Measurements from ENCODE around the gene MYBPC2.
A peak's percentile ranks its signal among the peaks of the same experiment; 100 is the strongest.

Gene MYBPC2

DNA sequence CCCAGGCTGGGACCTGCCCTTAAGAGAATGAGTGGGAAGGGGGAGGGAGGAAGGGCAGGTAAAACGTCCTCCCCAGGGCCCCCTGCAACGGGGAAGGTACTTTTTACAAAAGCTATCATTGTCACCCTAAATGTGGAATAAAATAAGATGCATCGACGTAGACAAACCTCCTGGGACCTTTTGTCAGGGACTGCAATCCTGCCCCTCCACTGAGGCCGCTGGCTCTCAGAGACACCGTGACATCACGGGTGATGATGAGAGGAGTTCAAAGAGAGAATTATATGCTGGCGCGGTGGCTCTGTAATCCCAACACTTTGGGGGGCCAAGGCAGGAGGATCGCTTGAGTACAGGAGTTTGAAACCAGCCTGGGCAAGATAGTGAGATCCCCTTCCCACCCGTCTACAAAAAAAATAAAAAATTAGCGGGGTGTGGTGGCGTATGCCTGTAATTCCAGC, 1.8 kb upstream of the MYBPC2 start:
- DNase-seq (ENCODE audit: low spot score) = no peak
- H3K27ac ChIP-seq = no peak overlapping the region
- peak overlapping the region; percentile 73 for H3K4me3 ChIP-seq
- TF ChIP-seq CTCF (IDR thresholded peaks at IDR 0.05) = no peak

DNA sequence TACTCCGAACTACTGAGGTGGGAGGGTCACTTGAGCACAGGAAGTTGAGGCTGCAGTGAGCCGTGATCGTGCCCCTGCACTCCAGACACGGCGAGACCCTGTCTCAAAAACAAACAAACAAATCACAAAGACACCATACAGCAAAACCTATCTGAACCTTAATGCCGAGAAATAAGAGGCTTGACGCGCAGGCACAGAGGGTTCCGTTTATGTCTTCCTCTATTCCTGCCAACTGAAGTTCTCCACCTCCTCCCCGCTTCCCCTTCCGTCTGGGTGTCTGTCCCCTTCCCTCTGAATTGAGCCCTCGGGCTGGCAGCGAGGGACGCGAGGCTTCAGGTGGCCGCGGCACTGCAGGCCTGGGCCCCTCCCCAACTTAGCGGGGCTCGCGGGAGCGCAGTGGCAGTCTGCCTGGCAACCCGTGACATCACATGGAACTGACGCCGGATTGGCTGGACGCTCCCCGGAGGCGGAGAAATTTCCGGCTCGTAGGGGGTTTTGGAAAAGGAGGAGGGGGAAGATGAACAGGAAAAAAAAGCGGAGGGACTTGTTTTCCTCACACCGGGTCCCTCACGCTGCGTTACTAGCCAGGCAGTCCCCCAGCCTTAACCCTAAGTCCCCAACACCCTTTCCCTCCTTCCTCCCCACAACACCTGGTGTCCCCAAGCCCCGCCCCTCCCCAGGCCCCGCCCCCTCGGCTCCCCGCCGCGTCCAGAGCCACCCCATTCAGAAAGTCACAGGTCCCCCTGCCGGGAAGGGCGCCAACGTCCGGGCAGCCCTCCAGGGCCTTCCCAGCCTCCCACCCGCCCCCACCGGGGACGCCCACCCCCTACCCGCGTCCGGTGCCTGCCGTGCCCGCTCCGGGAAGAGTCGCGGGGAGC, 1.1 kb upstream of the MYBPC2 start:
- peak overlapping the region; percentile 10 to 64 for H3K27ac ChIP-seq

GRCh38 chr19:50433201-50434180, 799 bp downstream of the MYBPC2 start:
- no peak for DNase-seq (ENCODE audit: low spot score)
- Histone ChIP-seq H3K4me3 (no peak overlapping the region), H3K27ac (no peak overlapping the region)
- TF ChIP-seq CTCF (IDR thresholded peaks at IDR 0.05) = no peak

More for the DNA sequence above, 1.1 kb upstream of the MYBPC2 start:
- peak overlapping the region; percentile 73 for H3K4me3 ChIP-seq
- TF ChIP-seq CTCF (IDR thresholded peaks at IDR 0.05) = no peak
- DNase-seq (ENCODE audit: low spot score) = peak; percentile 86

GRCh38 chr19:50434525-50434924, 1.8 kb downstream of the MYBPC2 start:
- no peak for DNase-seq (ENCODE audit: low spot score)
- no peak overlapping the region for H3K27ac ChIP-seq
- no peak overlapping the region for H3K4me3 ChIP-seq
- TF ChIP-seq CTCF (IDR thresholded peaks at IDR 0.05) = no peak

DNA sequence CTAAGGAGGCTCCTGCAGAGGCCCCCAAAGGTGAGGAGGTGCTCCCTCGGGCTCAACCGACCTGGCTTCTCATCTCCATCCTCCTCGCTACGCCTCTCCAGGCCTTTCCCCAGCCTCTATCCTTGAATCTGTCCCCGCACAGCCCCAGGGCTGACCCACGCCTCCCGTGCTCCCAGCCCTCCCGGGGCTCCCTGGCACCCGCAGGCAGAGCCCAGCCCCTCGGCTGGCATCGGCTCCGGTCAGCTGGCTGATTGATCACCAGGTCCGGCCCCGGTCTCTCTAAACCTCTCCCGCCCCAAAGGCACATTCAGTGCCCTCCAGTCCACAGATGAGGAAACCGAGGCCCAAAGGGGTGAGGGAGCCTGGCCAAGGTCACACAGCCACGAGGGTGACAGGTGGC, 2.5 kb downstream of the MYBPC2 start:
- no peak overlapping the region for H3K27ac ChIP-seq
- no peak overlapping the region for H3K4me3 ChIP-seq
- DNase-seq (ENCODE audit: low spot score) = no peak
- TF ChIP-seq CTCF (IDR thresholded peaks at IDR 0.05) = no peak

- H3K4me3 ChIP-seq = no peak overlapping the region
- TF ChIP-seq CTCF (IDR thresholded peaks at IDR 0.05) = no peak
- no peak overlapping the region for H3K27ac ChIP-seq
- no peak for DNase-seq (ENCODE audit: low spot score)
Measured at GRCh38 chr19:50435627-50436026, 2.9 kb downstream of the MYBPC2 start.
